Activated CD4-positive, alpha-beta T cell treated with anti-CD3 and anti-CD28 coated beads for 4 hours (primary cell): ENCODE data around the gene SCNN1A.

Experiments used
- DNase-seq, 2 donors: peaks; one replicate each; pipeline ENCODE4 v3.0.0-alpha.2; 2020

SCNN1A gene

GRCh38 chr12:6367969-6368892 lies 7.1 kb downstream of the SCNN1A start:
- no peak for DNase-seq

- DNase-seq, result peak; percentile 45 to 47
Measured at GRCh38 chr12:6367065-6367968, 8.0 kb downstream of the SCNN1A start.

- DNase-seq, result peak; percentile 28 to 32
Measured at GRCh38 chr12:6364044-6364374, 11.4 kb downstream of the SCNN1A start.

- DNase-seq, result peak; percentile 69 to 76
Measured at GRCh38 chr12:6363330-6364043, 11.9 kb downstream of the SCNN1A start.

GRCh38 chr12:6363010-6363329 lies 12.4 kb downstream of the SCNN1A start:
- DNase-seq, result no peak

- no peak for DNase-seq
Measured at GRCh38 chr12:6362403-6362802, 13.0 kb downstream of the SCNN1A start.

- DNase-seq, result no peak
Measured at GRCh38 chr12:6361834-6362233, 13.5 kb downstream of the SCNN1A start.

- DNase-seq, result no peak
Measured at GRCh38 chr12:6360578-6361490, 14.5 kb downstream of the SCNN1A start.

- no peak for DNase-seq
Measured at GRCh38 chr12:6360080-6360571, 15.2 kb downstream of the SCNN1A start.

GRCh38 chr12:6358881-6359280 lies 16.5 kb downstream of the SCNN1A start:
- DNase-seq, result no peak

- no peak for DNase-seq
Measured at GRCh38 chr12:6356374-6356820, 19.0 kb downstream of the SCNN1A start.

- no peak for DNase-seq
Measured at GRCh38 chr12:6355491-6356373, 19.6 kb downstream of the SCNN1A start.

GRCh38 chr12:6354495-6355393 lies 20.6 kb downstream of the SCNN1A start:
- DNase-seq, result no peak

- DNase-seq, result no peak
Measured at GRCh38 chr12:6352193-6353173, 22.9 kb downstream of the SCNN1A start.

GRCh38 chr12:6351622-6352021 lies 23.7 kb downstream of the SCNN1A start:
- DNase-seq, result no peak

- no peak for DNase-seq
Measured at GRCh38 chr12:6347367-6348338, 27.7 kb downstream of the SCNN1A start.

GRCh38 chr12:6346942-6347341 lies 28.4 kb downstream of the SCNN1A start:
- DNase-seq, result no peak
